ENCODE results near the gene ELOVL5. TPM values are rescaled to one million over a fixed set of nuclear protein-coding genes. Genes with fewer than 3 reads are reported as not detected.
A peak's percentile ranks its signal among the peaks of the same experiment; 100 is the strongest.

ELOVL5 gene
- total RNA-seq, 1 donor from 2014 or later, result 67.1 TPM

- TF ChIP-seq, protein P1, sequence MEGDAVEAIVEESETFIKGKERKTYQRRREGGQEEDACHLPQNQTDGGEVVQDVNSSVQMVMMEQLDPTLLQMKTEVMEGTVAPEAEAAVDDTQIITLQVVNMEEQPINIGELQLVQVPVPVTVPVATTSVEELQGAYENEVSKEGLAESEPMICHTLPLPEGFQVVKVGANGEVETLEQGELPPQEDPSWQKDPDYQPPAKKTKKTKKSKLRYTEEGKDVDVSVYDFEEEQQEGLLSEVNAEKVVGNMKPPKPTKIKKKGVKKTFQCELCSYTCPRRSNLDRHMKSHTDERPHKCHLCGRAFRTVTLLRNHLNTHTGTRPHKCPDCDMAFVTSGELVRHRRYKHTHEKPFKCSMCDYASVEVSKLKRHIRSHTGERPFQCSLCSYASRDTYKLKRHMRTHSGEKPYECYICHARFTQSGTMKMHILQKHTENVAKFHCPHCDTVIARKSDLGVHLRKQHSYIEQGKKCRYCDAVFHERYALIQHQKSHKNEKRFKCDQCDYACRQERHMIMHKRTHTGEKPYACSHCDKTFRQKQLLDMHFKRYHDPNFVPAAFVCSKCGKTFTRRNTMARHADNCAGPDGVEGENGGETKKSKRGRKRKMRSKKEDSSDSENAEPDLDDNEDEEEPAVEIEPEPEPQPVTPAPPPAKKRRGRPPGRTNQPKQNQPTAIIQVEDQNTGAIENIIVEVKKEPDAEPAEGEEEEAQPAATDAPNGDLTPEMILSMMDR (IDR thresholded peaks at IDR 0.05; ENCODE audit: unreplicated experiment), result no peak
- peaks cover 5% of the 10 kb centered on the region for H3K27me3 Mint-ChIP-seq
- no peaks in the 10 kb centered on the region for H3K36me3 Mint-ChIP-seq (ENCODE audit: insufficient read depth)
- H3K27ac Mint-ChIP-seq, result peak overlapping the region; percentile 53
- DNase-seq (ENCODE audit: low spot score, unreplicated experiment), result no peak
- H3K4me1 Mint-ChIP-seq (ENCODE audit: low read depth), result peaks cover 2% of the 10 kb centered on the region
- no peak overlapping the region for H3K4me3 Mint-ChIP-seq (ENCODE audit: low read depth)
- H3K9me3 Mint-ChIP-seq (ENCODE audit: low read depth), result no peaks in the 10 kb centered on the region
Measured at GRCh38 chr6:53235508-53235907, 113.2 kb downstream of the ELOVL5 start.

- TF ChIP-seq, protein P1 (IDR thresholded peaks at IDR 0.05; ENCODE audit: unreplicated experiment), result no peak
- Mint-ChIP-seq H3K4me1 (ENCODE audit: low read depth) (peaks cover 2% of the 10 kb centered on the region), H3K27me3 (peaks cover 8% of the 10 kb centered on the region), H3K9me3 (ENCODE audit: low read depth) (no peaks in the 10 kb centered on the region), H3K36me3 (ENCODE audit: insufficient read depth) (no peaks in the 10 kb centered on the region), H3K27ac (no peak overlapping the region), H3K4me3 (ENCODE audit: low read depth) (no peak overlapping the region)
- DNase-seq (ENCODE audit: low spot score, unreplicated experiment), result no peak
Measured at GRCh38 chr6:53233309-53233708, 115.4 kb downstream of the ELOVL5 start.

GRCh38 chr6:53230775-53231467 is 117.8 kb downstream of the ELOVL5 start:
- H3K27me3 Mint-ChIP-seq, result peaks cover 8% of the 10 kb centered on the region
- DNase-seq (ENCODE audit: low spot score, unreplicated experiment), result no peak
- no peak overlapping the region for H3K4me3 Mint-ChIP-seq (ENCODE audit: low read depth)
- no peaks in the 10 kb centered on the region for H3K36me3 Mint-ChIP-seq (ENCODE audit: insufficient read depth)
- no peaks in the 10 kb centered on the region for H3K9me3 Mint-ChIP-seq (ENCODE audit: low read depth)
- no peaks in the 10 kb centered on the region for H3K4me1 Mint-ChIP-seq (ENCODE audit: low read depth)
- TF ChIP-seq, protein P1 (IDR thresholded peaks at IDR 0.05; ENCODE audit: unreplicated experiment), result no peak
- no peak overlapping the region for H3K27ac Mint-ChIP-seq

DNA sequence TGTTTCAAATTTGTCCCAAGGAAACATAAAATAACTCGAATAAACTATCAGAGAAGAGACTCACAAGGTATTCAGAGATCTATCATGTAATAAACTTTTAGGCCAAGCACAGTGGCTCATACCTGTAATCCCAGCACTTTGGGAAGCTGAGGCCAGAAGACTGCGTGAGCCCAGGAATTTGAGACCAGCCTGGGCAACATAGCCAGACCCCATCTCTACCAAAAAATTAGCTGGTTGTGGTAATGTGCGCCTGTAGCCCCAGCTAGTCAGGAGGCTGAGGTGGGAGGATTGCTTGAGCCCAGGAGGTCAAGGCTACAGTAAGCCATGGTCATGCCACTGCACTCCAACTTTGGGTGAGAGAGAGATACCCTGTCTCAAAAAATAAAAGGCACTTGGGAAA is 120.9 kb downstream of the ELOVL5 start:
- Mint-ChIP-seq H3K27ac (no peak overlapping the region), H3K4me3 (ENCODE audit: low read depth) (no peak overlapping the region), H3K9me3 (ENCODE audit: low read depth) (no peaks in the 10 kb centered on the region), H3K27me3 (peaks cover 5% of the 10 kb centered on the region), H3K4me1 (ENCODE audit: low read depth) (no peaks in the 10 kb centered on the region), H3K36me3 (ENCODE audit: insufficient read depth) (no peaks in the 10 kb centered on the region)
- no peak for DNase-seq (ENCODE audit: low spot score, unreplicated experiment)
- TF ChIP-seq, protein P1 (IDR thresholded peaks at IDR 0.05; ENCODE audit: unreplicated experiment), result no peak

DNA sequence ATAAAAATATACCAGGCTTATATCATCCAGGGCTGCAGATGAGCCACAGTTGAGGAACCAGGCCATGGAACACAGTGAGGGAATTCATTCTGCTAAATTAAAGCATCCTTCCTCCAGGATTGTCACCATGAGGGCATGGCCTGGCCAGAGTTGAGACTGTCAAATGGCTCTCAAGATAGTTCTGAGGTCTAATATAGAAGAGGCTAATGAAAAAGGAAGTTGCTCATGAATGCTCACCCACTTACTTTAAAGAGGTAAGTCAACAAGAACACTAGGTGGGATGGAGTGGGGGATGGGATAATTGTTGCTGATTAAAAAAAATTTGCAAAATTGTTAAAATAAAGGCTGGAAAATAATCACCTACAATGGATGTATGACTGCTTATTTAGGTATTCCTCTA is 128.1 kb downstream of the ELOVL5 start:
- no peak for DNase-seq (ENCODE audit: low spot score, unreplicated experiment)
- TF ChIP-seq, protein P1 (IDR thresholded peaks at IDR 0.05; ENCODE audit: unreplicated experiment), result no peak
- Mint-ChIP-seq H3K27me3 (no peaks in the 10 kb centered on the region), H3K27ac (no peak overlapping the region), H3K4me1 (ENCODE audit: low read depth) (no peaks in the 10 kb centered on the region), H3K4me3 (ENCODE audit: low read depth) (no peak overlapping the region), H3K36me3 (ENCODE audit: insufficient read depth) (no peaks in the 10 kb centered on the region), H3K9me3 (ENCODE audit: low read depth) (no peaks in the 10 kb centered on the region)

Small RNAs within 50 kb of the gene (microRNA-seq; reads per million reads assigned to microRNA genes)
- not detected for gene MIR5685 (ENCODE audit: borderline number of aligned reads, unreplicated experiment)

Other genes starting within 250 kb of the ELOVL5 start
- not detected in 2 replicates for gene GCM1, start 200.1 kb downstream of the ELOVL5 start, total RNA-seq
- gene GCLC, start 196.2 kb upstream of the ELOVL5 start, total RNA-seq, result 34.2 and 49.5 TPM in 2 replicates